ENCODE data around the gene MAPK14.
A peak's percentile ranks its signal among the peaks of the same experiment; 100 is the strongest.
"Not testable (repeated sequence)": the region's sequence is repeated elsewhere in the genome, so short reads cannot be mapped to it uniquely, and the experiment has no call there.

Gene MAPK14

GRCh38 chr6:36126553-36127458, 99.2 kb downstream of the MAPK14 start:
- DNase-seq = peak; percentile 26
- in situ Hi-C loops (cut with HindIII; ENCODE audit: low pct_ligation_motif_present, low pct_unique_long_range_greater_than_20kb, low sequenced_read_pairs) = no loop called here

DNA sequence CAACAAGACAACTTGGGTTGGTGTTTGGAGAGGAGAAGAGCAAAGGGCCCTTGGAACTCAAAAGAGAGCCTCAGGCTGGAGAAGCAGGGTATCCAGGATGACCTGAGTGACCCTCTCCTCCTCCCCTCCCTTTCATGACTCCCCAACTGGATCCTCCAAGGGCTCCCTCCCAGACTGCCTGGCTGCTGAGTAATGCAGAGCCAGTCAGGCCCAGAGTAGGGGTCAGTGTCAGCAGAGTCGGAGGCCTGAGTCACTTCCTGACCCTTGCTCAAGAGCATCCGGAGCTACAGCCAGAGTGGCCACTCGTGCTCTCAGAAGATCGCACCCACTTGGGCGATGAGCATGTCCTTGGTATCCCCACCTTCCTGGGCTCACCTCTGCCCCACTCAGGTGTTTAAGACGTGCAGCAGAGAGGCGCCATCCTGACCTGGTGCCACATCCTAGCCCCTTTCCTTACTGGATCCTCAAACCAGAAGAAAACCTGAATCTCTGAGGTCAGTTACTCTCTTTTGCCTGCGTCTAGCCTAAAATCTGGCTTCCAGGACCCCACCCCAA, 99.9 kb downstream of the MAPK14 start:
- in situ Hi-C loops (cut with HindIII; ENCODE audit: low pct_ligation_motif_present, low pct_unique_long_range_greater_than_20kb, low sequenced_read_pairs) = no loop called here

GRCh38 chr6:36128073-36128472, 100.5 kb downstream of the MAPK14 start:
- in situ Hi-C loops (cut with HindIII; ENCODE audit: low pct_ligation_motif_present, low pct_unique_long_range_greater_than_20kb, low sequenced_read_pairs) = no loop called here
- DNase-seq = no peak

More for the DNA sequence above, 99.9 kb downstream of the MAPK14 start:
- peak; percentile 80 for DNase-seq

DNA sequence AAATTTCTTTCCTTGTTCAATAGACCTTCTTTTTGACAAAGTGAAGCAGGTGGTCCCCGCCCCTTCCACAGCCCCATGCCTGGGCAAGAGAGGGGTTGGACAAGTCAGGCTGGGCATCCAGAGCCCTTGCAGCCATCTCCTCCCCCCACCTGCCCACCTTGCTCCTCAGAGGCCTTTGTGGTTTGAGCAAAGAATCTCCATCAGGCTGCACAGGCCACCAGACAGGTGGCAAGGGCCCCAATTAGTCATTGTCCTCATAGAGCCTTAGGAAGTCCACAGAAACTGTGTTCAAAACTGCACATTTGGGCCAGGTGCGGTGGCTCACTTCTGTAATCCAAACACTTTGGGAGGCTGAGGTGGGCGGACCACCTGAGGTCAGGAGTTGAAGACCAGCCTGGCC, 101.2 kb downstream of the MAPK14 start:
- DNase-seq = no peak
- in situ Hi-C loops (cut with HindIII; ENCODE audit: low pct_ligation_motif_present, low pct_unique_long_range_greater_than_20kb, low sequenced_read_pairs) = no loop called here

GRCh38 chr6:36129334-36129733, 101.7 kb downstream of the MAPK14 start:
- in situ Hi-C loops (cut with HindIII; ENCODE audit: low pct_ligation_motif_present, low pct_unique_long_range_greater_than_20kb, low sequenced_read_pairs); DNase-seq: not testable (repeated sequence)

DNA sequence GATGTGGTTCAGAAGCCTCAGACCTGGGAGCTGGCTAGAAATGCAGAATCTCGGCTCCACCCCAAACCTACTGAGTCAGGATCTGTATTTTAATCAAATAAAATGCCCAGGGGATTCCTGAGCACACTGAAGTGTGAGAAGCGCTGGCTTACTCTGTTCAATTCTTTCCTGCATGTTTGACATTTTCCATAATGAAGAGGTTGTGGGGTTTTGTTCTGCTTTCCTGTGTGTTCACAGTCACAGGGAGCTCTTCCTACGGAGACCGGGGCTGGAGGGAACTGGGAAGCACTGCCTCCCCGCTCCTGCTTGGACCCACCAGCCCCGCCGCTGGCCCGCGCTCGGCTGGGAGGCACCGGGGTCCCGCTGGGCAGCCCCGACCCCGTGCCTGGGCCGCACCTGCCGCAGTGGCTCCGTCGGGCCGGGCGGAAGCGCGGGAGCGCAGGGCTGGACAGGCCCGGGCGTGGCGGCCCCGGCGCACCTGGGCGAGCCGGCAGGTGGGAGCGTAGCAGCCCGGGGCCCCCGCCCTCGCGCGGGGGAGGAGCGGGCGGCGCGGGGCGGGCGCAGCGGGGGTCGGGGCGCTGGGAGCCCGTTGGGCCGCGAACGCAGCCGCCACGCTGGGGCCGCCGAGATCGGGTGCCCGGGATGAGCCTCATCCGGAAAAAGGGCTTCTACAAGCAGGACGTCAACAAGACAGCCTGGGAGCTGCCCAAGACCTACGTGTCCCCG, 102.5 kb downstream of the MAPK14 start, which contains the start of gene MAPK13:
Gene MAPK13, plus strand, starts transcription at position 573 of the 726 bp plus-strand sequence. Its CDS starts 70 bp downstream, at position 643.
- peak; percentile 48 for DNase-seq
- in situ Hi-C loops (cut with HindIII; ENCODE audit: low pct_ligation_motif_present, low pct_unique_long_range_greater_than_20kb, low sequenced_read_pairs) = no loop called here

- DNase-seq = peak; percentile 27
- in situ Hi-C loops (cut with HindIII; ENCODE audit: low pct_ligation_motif_present, low pct_unique_long_range_greater_than_20kb, low sequenced_read_pairs) = no loop called here
Observed at GRCh38 chr6:36130667-36131510, 103.3 kb downstream of the MAPK14 start.

DNA sequence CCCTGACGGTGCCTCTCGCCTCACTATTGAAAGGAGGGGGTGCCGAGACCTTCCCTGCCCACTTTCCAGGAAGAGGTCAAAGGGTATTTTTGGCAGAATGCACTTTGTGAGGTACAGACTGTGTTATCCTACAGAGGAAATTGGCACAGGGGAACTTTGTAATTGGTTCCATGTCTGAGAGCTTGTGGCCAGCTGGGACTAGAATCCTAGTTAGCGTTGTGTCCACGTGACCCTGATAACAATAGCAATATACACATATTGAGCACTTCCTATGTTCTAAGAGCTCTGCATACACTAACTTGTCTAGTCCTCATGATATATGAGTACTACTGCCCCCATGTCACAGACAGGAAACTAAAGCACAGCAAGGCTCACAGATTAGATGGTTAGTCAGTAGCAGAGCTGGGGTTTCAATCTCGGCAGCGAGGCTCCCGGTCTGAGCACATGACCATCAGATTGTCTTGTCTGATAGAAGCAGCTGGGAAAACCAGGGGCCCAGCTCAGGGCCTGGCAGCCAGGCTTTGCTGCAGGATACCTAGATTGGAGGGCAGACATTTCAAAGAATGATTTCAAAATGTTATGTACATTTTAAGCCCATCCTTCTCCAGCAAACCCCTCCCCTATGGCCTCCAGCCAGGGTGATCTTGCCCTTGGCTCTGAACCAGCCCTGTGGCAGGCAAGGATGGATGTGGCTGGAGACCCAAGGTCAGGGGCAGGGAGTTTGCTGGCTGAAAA, 104.1 kb downstream of the MAPK14 start:
- DNase-seq = peak; percentile 33
- in situ Hi-C loops (cut with HindIII; ENCODE audit: low pct_ligation_motif_present, low pct_unique_long_range_greater_than_20kb, low sequenced_read_pairs) = no loop called here

GRCh38 chr6:36132246-36132895, 104.8 kb downstream of the MAPK14 start:
- in situ Hi-C loops (cut with HindIII; ENCODE audit: low pct_ligation_motif_present, low pct_unique_long_range_greater_than_20kb, low sequenced_read_pairs) = no loop called here
- DNase-seq = no peak

DNA sequence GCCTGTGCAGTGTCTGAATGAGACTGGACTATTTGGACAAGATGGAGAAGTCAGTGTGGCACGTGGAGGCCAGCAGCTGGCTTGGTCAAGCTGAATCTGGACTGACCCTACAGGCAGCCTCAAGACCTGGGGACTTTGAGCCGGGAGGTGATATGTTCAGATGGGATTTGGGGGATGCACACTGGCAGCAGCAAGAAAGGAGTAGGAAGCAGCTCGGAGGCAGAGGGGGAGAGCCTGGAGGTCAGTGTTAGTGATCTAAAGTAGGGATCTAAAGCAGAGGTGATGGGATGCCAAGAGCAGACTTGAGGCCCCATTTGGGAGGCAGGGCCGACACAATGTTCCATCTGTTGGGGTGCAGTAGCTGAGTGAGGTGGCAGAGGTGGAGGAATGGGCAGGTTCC, 105.5 kb downstream of the MAPK14 start:
- in situ Hi-C loops (cut with HindIII; ENCODE audit: low pct_ligation_motif_present, low pct_unique_long_range_greater_than_20kb, low sequenced_read_pairs) = no loop called here
- DNase-seq = no peak

GRCh38 chr6:36133912-36134311, 106.3 kb downstream of the MAPK14 start:
- in situ Hi-C loops (cut with HindIII; ENCODE audit: low pct_ligation_motif_present, low pct_unique_long_range_greater_than_20kb, low sequenced_read_pairs) = no loop called here
- no peak for DNase-seq

- no peak for DNase-seq
- in situ Hi-C loops (cut with HindIII; ENCODE audit: low pct_ligation_motif_present, low pct_unique_long_range_greater_than_20kb, low sequenced_read_pairs) = no loop called here
Observed at GRCh38 chr6:36135053-36135731, 107.6 kb downstream of the MAPK14 start.

DNA sequence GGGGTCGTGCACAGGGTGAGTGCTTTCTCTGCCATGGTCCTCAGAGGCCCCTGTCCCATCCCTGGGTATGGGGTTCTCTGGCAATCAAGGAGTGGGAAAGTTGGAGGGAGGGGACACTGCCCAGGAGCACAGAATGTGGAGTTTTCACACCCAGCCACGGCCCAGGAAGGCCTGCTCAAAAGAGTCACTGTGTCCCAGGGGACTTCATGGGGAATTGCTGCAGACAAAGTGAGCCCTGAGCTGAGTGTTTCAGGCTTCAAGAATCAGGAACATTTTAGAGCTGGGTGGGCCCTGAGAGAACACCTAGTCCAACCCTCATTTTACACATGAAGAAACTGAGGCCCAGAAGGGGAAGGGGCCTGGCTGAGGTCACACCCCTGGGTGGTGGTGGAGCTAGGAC, 108.4 kb downstream of the MAPK14 start:
- DNase-seq = no peak
- in situ Hi-C loops (cut with HindIII; ENCODE audit: low pct_ligation_motif_present, low pct_unique_long_range_greater_than_20kb, low sequenced_read_pairs) = no loop called here

GRCh38 chr6:36136551-36136950, 108.9 kb downstream of the MAPK14 start:
- DNase-seq = no peak
- in situ Hi-C loops (cut with HindIII; ENCODE audit: low pct_ligation_motif_present, low pct_unique_long_range_greater_than_20kb, low sequenced_read_pairs) = no loop called here

DNA sequence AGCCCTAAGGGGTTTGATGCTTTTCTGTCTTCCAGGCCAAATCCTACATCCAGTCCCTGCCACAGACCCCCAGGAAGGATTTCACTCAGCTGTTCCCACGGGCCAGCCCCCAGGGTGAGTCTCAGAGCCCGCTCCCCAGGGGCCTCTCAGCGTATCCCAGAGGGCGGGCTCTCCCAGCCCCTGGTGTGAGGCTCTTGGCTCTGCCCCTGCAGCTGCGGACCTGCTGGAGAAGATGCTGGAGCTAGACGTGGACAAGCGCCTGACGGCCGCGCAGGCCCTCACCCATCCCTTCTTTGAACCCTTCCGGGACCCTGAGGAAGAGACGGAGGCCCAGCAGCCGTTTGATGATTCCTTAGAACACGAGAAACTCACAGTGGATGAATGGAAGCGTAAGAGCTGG, 111.1 kb downstream of the MAPK14 start:
- no peak for DNase-seq
- in situ Hi-C loops (cut with HindIII; ENCODE audit: low pct_ligation_motif_present, low pct_unique_long_range_greater_than_20kb, low sequenced_read_pairs) = no loop called here

- in situ Hi-C loops (cut with HindIII; ENCODE audit: low pct_ligation_motif_present, low pct_unique_long_range_greater_than_20kb, low sequenced_read_pairs) = no loop called here
- peak; percentile 11 for DNase-seq
Observed at GRCh38 chr6:36139431-36139830, 111.8 kb downstream of the MAPK14 start.

Data from ACHN (cell line).